B cell (primary cell): ENCODE measurements around the gene HOATZ. TPM values are rescaled to one million over a fixed set of nuclear protein-coding genes. Genes with fewer than 3 reads are reported as not detected.

Experiments used
- polyA plus RNA-seq: library from polyadenylated mRNA; depleted of rRNA; stranded (reverse); fragments of >200 nt; gene quantifications from 2 replicates; pipeline ENCODE4 v1.2.3, GENCODE V29; 2012
- small RNA-seq: library from RNA; depleted of rRNA; stranded (forward); fragments of <200 nt; gene quantifications from one replicate; pipeline ENCODE3, GENCODE V24; 2012; ENCODE audit warnings: low replicate concordance, low read depth; ENCODE audit not compliant: insufficient read length
- total RNA-seq, 2 donors: library from RNA; stranded (reverse); fragments of 120-200 nt in 1 of 2; gene quantifications; 1 replicate in 1 of 2; 2 replicates in 1 of 2; pipeline versions ENCODE4 v1.2.3 to v1.2.4, GENCODE V29; 2013 to 2022

HOATZ gene
- total and polyA plus RNA-seq, 2 donors (not counting 1 experiment from before 2014, with no cell fraction given), result not detected

Small RNAs within 50 kb of the gene (small RNA-seq; reads per million reads assigned to genes)
- not detected for gene MIR34B
- gene MIR34C, result not detected

Other genes starting within 250 kb of the HOATZ start
- 0.85 and 2.1 TPM in 2 replicates for gene POU2AF3, start 216.2 kb upstream of the HOATZ start, total RNA-seq
- gene POU2AF3, start 216.2 kb upstream of the HOATZ start, polyA plus RNA-seq, result 0.48 and 0.51 TPM in 2 replicates
- gene POU2AF1, start 135.5 kb upstream of the HOATZ start, total RNA-seq, result 404 and 407 TPM in 2 replicates
- 186 and 308 TPM in 2 replicates for gene POU2AF1, start 135.5 kb upstream of the HOATZ start, polyA plus RNA-seq
- not detected in 2 replicates for gene BTG4, start 2.4 kb upstream of the HOATZ start, total RNA-seq
- not detected in 2 replicates for gene BTG4, start 2.4 kb upstream of the HOATZ start, polyA plus RNA-seq
- gene LAYN, start 25.9 kb downstream of the HOATZ start, total RNA-seq, result not detected in 2 replicates
- not detected in 2 replicates for gene LAYN, start 25.9 kb downstream of the HOATZ start, polyA plus RNA-seq
- 20.4 and 21.8 TPM in 2 replicates for gene SIK2, start 87.7 kb downstream of the HOATZ start, total RNA-seq
- gene SIK2, start 87.7 kb downstream of the HOATZ start, polyA plus RNA-seq, result 4.9 and 6.2 TPM in 2 replicates